IMR-90 (cell line): ENCODE measurements around the gene CDK1.

Experiments
- BHLHE40 ChIP-seq: fragments of 150-350 bp; IDR thresholded peaks from 2 replicates; pipeline ENCODE4 v1.6.1; 2016; ENCODE audit warnings: mild to moderate bottlenecking, low read depth, low read length
- CEBPB ChIP-seq: IDR thresholded peaks from 2 replicates; pipeline ENCODE4 v1.6.1; 2012; ENCODE audit warnings: low read depth, low read length, improper control_type of control experiment
- CHD1 ChIP-seq: IDR thresholded peaks from 2 replicates; pipeline ENCODE4 v1.6.1; 2012; ENCODE audit warnings: low read depth, low read length, improper control_type of control experiment
- MAFK ChIP-seq: IDR thresholded peaks from 2 replicates; pipeline ENCODE4 v1.6.1; 2012; ENCODE audit warnings: low read depth, low read length, improper control_type of control experiment
- NFE2L2 ChIP-seq: fragments of 150-350 bp; IDR thresholded peaks from 2 replicates; pipeline ENCODE4 v1.6.1; 2016; ENCODE audit warnings: low read depth, mild to moderate bottlenecking, low read length
- POLR2A ChIP-seq: IDR thresholded peaks from 2 replicates; pipeline ENCODE4 v1.6.1; 2012; ENCODE audit warnings: mild to moderate bottlenecking, low read depth, low read length
- RAD21 ChIP-seq: IDR thresholded peaks from 2 replicates; pipeline ENCODE4 v1.6.1; 2012; ENCODE audit warnings: low read length, improper control_type of control experiment
- RCOR1 ChIP-seq: IDR thresholded peaks from 2 replicates; pipeline ENCODE4 v1.6.1; 2012; ENCODE audit warnings: mild to moderate bottlenecking, low read length, improper control_type of control experiment; ENCODE audit not compliant: insufficient replicate concordance
- TF ChIP-seq, protein P1 (sequence below): conservative IDR thresholded peaks from 2 replicates; pipeline ENCODE4 v1.5.1; 2012; ENCODE audit warnings: mild to moderate bottlenecking, low read depth, low read length, improper control_type of control experiment
- TF ChIP-seq, protein P2 (sequence below): fragments of 150-350 bp; IDR thresholded peaks from 2 replicates; pipeline ENCODE4 v1.6.1; 2017; ENCODE audit warnings: mild to moderate bottlenecking, antibody characterized with exemption, low read length, low read depth

- TF ChIP-seq POLR2A: no peak
- TF ChIP-seq, protein P1, sequence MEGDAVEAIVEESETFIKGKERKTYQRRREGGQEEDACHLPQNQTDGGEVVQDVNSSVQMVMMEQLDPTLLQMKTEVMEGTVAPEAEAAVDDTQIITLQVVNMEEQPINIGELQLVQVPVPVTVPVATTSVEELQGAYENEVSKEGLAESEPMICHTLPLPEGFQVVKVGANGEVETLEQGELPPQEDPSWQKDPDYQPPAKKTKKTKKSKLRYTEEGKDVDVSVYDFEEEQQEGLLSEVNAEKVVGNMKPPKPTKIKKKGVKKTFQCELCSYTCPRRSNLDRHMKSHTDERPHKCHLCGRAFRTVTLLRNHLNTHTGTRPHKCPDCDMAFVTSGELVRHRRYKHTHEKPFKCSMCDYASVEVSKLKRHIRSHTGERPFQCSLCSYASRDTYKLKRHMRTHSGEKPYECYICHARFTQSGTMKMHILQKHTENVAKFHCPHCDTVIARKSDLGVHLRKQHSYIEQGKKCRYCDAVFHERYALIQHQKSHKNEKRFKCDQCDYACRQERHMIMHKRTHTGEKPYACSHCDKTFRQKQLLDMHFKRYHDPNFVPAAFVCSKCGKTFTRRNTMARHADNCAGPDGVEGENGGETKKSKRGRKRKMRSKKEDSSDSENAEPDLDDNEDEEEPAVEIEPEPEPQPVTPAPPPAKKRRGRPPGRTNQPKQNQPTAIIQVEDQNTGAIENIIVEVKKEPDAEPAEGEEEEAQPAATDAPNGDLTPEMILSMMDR: no peak
- TF ChIP-seq RCOR1: no peak
- TF ChIP-seq NFE2L2: no peak
- TF ChIP-seq RAD21: no peak
- TF ChIP-seq CHD1: no peak
- TF ChIP-seq CEBPB: no peak
- no peak for TF ChIP-seq MAFK
- TF ChIP-seq, protein P2, sequence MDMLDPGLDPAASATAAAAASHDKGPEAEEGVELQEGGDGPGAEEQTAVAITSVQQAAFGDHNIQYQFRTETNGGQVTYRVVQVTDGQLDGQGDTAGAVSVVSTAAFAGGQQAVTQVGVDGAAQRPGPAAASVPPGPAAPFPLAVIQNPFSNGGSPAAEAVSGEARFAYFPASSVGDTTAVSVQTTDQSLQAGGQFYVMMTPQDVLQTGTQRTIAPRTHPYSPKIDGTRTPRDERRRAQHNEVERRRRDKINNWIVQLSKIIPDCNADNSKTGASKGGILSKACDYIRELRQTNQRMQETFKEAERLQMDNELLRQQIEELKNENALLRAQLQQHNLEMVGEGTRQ: peak; percentile 23; the same call in 1 of the 2 replicates
- no peak for TF ChIP-seq BHLHE40
Measured at GRCh38 chr10:60810437-60811182, 32.3 kb downstream of the CDK1 start.
